Caki2 (cell line): ENCODE results near the gene CCDC154. TPM values are rescaled to one million over a fixed set of nuclear protein-coding genes. Genes with fewer than 3 reads are reported as not detected.
"Not testable (repeated sequence)": the region's sequence is repeated elsewhere in the genome, so short reads cannot be mapped to it uniquely, and the experiment has no call there.

Source experiments
- DNase-seq: peaks from one replicate; pipeline ENCODE4 v3.0.0-alpha.2; 2015; ENCODE audit warnings: low read depth
- in situ Hi-C: cut with HindIII; loops from 2 replicates; pipeline ENCODE4 v1.10.0; 2016; ENCODE audit warnings: low sequenced_read_pairs, low pct_unique_long_range_greater_than_20kb, mixed read lengths
- total RNA-seq: library from RNA; depleted of rRNA; stranded (reverse); fragments of >200 nt; shearing (Covaris generic); gene quantifications from 2 replicates; pipeline ENCODE4 v1.2.3, GENCODE V29; 2014; ENCODE audit warnings: low replicate concordance; rRNA removed

Gene CCDC154, protein sequence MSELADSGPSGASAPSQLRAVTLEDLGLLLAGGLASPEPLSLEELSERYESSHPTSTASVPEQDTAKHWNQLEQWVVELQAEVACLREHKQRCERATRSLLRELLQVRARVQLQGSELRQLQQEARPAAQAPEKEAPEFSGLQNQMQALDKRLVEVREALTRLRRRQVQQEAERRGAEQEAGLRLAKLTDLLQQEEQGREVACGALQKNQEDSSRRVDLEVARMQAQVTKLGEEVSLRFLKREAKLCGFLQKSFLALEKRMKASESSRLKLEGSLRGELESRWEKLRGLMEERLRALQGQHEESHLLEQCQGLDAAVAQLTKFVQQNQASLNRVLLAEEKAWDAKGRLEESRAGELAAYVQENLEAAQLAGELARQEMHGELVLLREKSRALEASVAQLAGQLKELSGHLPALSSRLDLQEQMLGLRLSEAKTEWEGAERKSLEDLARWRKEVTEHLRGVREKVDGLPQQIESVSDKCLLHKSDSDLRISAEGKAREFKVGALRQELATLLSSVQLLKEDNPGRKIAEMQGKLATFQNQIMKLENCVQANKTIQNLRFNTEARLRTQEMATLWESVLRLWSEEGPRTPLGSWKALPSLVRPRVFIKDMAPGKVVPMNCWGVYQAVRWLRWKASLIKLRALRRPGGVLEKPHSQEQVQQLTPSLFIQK
- not detected in 2 replicates for total RNA-seq

DNA sequence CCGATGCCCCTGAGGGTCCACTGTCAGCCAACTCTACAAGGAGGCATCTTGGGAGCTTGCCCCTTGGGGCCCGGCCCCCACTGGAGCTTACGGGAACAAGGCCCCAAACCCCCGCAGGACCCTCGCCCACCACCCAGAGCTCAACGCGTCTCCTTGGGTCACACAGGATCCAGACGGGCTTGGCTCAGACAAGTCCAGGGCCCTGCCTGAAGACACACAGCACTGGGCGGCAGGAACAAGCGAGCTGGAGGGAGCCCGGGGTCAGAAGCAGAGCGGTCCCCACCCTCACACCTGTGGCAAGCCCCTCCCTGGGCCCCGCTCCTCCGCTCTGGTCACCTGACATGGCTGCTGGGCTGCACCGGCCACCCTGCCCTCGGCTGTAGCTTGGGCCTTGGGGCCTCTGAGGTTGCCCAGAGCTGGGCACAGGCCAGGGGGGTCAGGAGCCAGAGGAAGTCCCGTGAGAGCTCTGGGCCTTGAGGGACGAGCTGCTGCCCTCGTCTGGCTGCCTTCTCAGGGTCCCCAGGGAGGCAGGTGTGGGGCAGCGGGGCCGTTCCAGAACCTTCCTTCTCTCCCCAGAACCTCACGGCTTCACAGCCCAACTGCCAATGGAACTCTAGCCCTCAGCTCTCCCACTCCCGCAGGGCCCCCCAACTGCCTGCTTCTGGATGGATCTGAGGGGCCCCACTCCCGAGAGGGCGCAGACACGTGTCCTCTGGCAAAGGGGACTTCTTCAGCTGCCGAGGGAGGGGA, at the start of gene CCDC154:
CCDC154 (minus strand) TSS at position 577 of the 750 bp plus-strand sequence; CDS start at position 343, 234 bp downstream.
- DNase-seq: no peak
- in situ Hi-C loops: no loop called here

DNA sequence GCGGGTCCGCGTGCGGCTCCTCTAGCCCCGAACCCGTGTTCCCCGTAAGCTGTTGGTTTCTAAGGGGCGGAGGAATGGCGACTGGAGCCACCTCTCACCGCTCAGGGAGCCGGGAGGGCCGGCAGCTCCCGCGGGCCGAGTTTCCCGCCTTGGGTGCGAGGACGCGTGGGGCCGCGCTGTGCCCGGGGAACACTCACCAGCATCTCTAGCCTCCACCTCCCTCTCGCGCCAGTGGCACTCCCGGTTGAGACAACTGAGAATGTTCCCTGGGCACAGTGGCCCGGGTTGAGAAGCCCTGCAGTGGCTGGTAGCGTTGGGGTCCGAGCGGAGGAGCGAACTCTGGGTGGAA, 49.4 kb upstream of the CCDC154 start:
- no peak for DNase-seq
- in situ Hi-C loops: no loop called here

DNA sequence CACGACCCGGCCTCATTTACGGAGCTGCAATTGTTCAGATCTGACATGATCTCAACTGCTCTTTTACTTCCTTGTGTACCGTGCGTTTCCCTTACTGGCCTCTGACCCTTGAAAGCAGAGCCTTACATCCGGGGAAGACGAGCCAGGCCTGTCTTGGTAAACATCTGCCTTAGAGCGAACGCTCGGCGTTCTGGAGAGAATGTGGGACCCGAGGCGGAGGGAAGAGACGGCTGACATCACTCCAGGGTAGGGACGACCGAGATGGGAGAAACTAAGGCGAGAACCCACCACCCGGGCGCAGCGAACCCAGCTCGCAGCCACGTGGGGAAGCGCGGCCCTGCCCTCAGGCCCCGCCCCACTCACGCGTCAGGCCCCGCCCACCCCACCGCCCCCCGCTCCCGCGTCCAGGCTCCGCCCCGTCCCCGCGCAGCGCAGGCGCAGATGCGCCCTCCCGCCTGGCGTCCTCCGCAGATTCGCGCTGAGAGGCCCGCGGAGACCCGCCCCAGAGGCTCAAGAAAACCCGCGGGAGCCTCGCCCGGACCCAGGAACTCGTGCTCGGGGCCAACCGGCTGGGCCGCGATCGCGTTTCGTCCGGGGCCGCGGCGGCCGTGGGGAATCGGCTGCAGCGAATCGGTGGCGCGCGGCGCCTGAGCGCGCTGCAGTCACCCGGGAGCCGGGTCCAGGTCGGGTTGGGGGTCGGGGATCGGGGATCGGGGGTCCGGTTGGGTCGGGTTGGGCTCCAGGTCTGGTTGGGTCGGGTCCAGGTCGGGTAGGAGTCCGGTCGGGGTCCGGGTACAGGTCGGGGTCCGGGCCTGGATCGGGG, 48.8 kb upstream of the CCDC154 start, which contains the start of gene TELO2:
TELO2 (plus strand) TSS at position 438 of the 823 bp plus-strand sequence. CDS start 922 bp downstream, outside the sequence.
- in situ Hi-C loops: no loop called here
- peak; percentile 88 for DNase-seq

DNA sequence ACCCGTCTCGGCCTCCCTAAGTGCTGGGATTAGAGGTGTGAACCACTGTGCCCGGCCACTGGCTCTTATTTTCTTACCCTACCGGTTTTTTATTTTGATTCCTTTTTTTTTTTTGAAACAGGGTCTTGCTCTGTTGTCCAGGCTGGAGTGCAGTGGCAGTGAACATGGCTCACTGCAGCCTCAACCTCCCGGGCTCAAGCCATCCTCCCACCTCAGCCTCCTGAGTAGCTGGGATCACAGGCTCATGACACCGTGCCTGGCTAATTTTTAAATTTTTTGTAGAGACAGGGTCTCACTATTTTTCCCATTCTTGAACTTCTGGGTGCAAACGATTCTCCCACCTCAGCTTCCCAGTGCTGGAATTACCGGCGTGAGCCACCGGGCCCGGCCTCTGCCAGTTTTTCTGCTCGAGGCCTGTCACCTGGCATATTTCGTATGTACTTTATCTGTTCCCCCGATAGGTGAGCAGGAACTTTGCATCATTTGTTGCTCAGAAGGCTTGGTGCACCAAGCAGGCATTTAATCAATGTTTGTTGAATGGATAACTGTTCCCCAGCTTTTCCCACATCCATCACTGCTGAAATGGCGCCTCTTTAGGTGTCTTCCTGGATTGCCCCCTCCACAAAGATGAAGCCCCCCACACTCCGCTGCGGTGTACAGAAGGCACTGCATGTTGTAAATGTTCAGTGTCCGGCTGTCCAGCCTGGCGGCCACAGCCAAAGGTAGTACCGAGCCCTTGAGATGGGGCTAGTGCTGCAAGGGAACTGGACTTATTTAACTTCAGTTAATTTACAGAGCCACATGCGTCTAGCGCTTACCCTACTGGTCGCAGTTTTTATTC, 47.9 kb upstream of the CCDC154 start:
- in situ Hi-C loops: no loop called here
- no peak for DNase-seq

DNA sequence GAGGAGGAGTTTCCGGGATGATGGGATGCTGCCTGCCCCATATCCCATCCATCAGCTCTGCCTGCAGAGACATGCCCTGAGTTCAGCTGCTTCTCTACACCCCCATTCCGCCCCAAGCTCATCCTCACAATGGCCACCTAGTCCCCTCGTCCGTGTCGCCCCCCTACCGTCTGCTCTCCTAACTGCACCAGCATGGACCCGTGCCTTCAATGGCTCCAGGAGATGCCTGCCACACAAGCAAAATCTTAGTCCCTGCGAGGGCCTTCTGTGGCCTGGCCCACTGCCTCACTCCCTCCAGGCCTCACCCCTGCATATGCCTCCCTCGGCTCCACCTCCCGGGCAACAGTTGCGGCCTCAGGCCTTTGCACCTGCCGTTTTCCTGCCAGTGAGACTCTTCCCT, 47.0 kb upstream of the CCDC154 start:
- in situ Hi-C loops: no loop called here
- no peak for DNase-seq

DNA sequence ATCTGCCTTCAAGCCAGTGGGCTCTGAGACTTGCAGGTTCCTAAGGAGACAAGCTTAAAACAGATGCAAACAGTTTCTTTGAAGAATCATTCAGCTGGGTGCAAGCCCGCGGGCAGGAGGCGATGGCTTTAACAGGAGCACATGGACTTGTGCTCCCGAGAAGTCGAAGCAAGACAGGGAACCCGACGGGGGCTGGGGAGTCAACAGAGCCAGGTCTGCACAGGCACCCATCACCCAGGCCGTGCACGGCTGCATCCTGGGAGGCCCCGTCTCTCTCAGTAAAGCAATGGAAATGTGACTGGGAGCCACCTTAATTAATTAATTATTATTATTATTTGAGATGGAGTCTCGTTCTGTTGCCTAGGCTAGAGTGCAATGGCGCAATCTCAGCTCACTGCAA, 44.7 kb upstream of the CCDC154 start:
- no peak for DNase-seq
- in situ Hi-C loops: no loop called here

DNA sequence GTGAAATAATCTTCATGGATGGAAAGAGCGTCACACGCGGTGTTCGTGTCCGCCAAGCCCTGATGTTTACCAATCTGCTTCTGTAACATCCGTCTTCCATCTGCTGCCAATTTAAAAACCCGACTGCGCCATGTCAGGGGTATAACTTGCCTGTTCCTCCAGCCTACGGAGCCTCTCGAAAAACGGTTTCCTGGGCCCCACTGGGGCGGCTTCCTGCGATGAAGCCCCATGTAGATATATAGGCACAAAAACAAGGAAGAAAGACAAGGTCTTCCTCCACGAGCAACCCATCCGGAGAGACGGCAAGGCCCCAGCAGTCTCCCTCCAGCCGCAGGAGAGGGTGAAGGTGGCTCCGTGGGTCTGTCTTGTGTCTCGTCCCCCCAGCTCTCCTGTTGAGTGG, 44.3 kb upstream of the CCDC154 start, which contains the start of gene PTX4:
PTX4 (minus strand) TSS at position 326 of the 400 bp plus-strand sequence; CDS start at position 291, 35 bp downstream.
- in situ Hi-C loops: no loop called here
- DNase-seq: no peak

DNA sequence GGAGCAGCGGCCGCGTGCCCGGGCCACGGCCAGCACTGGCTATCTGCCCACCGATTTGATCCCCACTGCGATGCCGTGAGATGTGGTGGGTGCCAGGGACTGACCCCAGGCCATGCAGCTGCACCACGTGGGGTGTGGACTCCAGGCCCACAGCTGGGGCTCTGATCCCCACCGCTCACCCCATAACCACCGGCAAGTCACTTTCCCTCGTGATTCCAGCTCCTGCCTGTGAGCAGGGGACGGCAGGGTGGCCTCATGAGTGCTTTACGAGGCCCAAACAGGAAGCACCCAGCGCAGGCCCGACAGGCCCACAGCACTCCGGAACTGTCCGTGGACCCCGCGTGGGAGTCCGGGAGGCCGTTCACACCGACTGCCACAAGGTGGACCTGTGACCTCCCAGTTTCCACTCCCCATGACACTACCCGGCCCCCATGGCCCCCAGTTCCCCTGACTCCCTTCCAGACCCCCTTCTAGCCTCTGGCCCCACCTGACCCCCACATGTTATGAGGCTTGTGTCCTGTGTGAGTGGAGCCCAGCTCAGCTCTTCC, 43.8 kb upstream of the CCDC154 start:
- DNase-seq: no peak
- in situ Hi-C loops: no loop called here

DNA sequence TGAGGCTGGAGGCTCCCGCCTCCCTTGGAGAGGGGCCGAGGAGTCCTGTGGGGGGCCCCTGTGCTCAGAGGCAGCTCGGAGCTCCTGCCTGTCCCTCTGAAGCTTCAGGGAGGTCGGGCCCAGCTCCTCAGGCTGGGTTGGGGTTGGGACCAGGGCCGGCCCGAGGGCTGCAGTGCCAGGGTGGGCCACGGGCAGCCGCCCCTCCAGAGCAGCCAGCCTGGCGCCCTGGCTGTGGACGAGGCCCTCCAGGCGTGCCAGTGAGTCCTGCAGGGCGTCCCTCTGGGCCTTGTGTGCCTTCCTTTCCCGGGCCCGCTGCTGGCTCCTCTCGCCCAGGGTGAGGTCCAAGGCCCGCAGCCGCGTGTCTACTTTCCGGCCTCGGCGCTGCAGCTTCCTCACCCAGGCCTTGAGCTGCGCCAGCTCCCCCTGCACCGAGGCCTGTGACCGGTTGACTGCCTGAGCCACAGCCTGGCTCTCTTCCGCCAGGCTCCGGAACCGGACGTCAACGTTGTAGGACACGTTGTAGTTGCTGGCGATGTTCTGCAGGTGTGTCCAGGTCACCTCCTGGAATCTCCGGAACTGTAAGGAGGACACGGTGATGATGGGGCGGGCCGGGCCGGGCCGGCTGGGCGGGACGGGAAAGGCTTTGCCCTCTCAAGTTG, 43.2 kb upstream of the CCDC154 start:
- in situ Hi-C loops: no loop called here
- DNase-seq: no peak

DNA sequence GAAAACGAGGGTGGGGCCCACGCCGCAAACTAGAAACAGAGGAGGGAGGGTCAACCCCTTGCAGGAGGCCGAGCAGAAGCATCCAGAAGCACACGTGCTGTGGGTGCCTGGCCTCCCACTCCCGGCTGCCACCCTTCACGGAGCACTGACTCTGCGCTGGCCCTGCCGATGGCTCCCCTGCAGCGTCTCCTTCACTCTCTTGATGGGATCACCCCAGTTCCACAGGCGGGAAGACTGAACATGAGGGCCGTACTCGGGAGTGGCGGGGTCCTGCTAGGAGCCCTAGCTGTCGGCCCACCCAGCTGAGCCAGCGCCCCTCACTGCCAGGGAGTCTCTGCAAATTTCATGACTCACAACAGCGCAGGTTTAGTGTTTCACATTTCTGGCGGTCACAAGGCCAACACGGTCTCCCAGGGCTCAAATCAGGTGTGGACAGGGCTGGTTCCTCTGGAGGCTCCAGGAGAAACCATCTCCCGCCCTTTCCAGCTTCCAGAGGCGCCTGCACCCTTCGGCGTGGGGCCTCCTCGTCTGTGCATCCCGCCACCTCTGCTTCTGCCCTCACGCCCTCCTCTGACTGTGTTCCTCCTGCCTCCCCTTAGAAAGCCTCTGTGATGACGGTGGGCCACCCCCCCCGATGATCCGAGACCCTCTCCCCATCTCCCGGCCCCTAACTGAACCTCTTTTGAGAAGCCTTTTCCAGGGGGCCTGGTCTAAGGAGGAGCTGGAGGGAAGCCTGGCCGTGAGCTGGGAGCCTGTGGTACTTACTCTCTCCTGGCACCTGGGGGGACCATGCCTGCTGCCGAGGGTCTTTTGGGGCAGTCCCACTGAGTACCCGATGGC, 42.4 kb upstream of the CCDC154 start:
- DNase-seq: no peak
- in situ Hi-C loops: no loop called here

DNA sequence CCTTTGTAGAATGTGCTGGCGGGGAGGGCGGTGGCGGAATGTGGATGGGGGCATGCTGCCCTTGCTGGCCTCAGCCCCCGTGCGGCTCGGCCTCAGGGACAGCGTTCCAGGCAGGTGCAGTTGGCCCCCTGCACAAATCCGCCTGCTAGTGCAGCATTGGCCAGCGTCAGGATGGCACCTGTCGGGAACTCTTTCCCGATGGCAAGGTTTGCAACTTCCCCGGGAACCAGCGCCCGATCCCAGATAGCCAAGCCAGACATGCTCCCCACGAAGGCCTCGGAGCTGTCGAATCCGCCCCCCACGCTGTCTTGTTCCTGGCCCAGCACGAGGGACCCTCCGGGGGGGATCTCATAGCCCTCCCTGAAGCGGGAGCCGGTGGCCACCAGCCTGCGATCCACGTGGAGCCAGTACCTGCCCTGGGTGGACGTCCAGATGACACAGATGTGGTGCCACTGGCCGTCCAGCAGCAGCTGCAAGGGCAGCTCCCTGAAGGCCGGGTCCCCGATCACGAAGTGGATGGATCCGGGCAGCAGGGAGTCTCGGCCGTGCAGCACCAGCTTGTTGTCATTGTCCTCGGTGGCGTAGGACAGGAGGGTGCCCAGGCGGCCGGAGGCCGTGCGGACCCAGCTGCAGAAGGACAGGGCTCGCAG, 41.6 kb upstream of the CCDC154 start:
- no peak for DNase-seq
- in situ Hi-C loops: no loop called here

DNA sequence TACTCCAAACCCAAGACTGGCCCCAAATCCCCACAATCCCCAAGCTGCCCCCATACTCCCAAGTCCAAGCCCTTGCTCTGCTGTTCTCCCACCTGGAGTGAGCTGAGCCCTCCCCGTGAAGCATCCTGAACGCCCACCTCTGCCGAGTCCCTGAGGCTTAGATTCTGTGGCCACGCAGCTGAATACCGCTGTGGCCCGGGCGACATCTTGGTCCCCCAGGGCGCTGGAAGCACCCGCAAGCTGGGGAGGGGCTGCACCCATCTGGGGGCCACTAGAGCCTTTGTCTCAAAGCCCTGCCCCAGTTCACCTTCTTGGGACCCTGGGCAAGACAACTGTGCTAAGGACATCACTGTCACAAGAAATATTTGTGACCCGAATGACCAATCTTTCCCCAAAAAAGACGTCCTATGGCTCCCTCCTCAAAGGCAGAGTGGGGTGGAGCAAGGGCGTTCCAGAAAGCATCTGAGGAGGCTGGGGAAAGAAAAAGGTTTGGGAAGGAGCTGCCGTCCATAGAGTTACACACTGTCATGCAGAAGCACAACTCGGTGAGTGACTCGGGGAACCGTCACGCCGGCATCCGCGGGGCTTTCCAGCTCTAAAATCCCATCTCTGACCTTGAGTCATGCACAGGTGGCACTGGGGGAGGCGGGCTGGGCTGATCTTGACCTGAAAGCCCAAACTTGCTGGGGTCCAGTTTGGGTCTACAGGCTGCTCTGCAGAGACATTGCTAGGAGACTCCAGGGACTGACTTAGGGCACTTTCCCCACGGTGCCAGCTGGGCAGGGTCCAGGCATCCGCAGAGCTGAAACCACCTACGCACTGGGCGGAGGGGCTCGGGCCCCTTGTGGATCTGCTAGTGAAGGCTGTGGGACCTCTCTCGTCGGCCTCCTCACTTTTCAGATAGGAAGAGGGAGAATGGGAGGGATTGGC, 37.8 kb upstream of the CCDC154 start:
- in situ Hi-C loops: no loop called here
- DNase-seq: no peak

DNA sequence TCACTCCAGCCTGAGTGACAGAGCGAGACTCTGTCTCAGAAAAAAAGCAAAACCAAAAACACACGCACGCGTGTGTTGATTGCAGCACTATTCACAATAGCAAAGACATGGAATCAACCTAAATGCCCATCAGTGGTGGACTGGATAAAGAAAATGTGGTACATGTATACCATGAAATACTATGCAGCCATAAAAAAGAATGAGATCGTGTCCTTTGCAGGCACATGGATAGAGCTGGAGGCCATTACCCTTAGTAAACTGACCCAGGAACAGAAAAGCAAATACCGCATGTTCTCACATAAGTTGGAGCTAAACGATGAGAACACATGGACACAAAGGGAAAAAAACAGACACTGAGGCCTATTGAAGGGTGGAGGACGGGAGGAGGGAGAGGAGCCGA, 34.6 kb upstream of the CCDC154 start:
- DNase-seq, in situ Hi-C loops: not testable (repeated sequence)

DNA sequence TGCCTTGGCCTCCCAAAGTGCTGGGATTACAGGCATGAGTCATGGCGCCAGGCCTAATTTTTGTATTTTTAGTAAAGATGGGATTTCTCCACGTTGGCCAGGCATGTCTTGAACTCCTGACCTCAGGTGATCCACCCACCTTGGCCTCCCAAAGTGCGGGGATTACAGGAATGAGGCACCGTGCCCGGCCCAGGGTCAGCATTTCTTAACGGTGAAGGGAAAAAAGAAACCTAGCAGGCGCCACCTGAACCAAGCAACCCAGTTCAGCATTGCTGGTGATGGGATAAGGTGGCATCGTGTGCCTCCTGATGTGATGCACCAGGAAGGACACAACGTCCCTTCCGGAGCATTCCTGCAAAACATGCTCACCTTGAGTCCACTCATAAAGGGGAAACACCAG, 32.7 kb upstream of the CCDC154 start:
- DNase-seq: no peak
- in situ Hi-C loops: no loop called here
